ENCODE results near the gene RAD23B.

GRCh38 chr9:107286057-107286456, 3.0 kb downstream of the RAD23B start:
- TF ChIP-seq POLR2A (IDR thresholded peaks at IDR 0.05; ENCODE audit: borderline replicate concordance, extremely low read depth, insufficient read depth, insufficient read length) (no peak), EZH2 (IDR thresholded peaks at IDR 0.05) (no peak)
- TF ChIP-seq, protein P1, sequence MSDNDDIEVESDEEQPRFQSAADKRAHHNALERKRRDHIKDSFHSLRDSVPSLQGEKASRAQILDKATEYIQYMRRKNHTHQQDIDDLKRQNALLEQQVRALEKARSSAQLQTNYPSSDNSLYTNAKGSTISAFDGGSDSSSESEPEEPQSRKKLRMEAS (IDR thresholded peaks at IDR 0.05) = no peak
